Keratinocyte (primary cell): ENCODE results near the gene BANP. TPM values are rescaled to one million over a fixed set of nuclear protein-coding genes. Genes with fewer than 3 reads are reported as not detected.

Experiments used
- DNase-seq: peaks from one replicate; pipeline ENCODE4 v3.0.0-alpha.2; 2011; ENCODE audit warnings: low read depth, missing footprints, low spot score
- FAIRE-seq: peaks from 2 replicates; lab custom pipeline; 2011; peaks lifted over from hg19 to GRCh38; lab: Jason Lieb, UNC
- H2AFZ ChIP-seq: 2 replicates; pipeline ENCODE4 v1.6.0; 2012; ENCODE audit warnings: low read length, control low read depth, inconsistent platforms; ENCODE audit not compliant: control insufficient read depth
- H3K27ac ChIP-seq: 2 replicates; pipeline ENCODE4 v1.5.1; 2011; ENCODE audit warnings: low read length; ENCODE audit not compliant: control insufficient read depth, insufficient read depth
- H3K27me3 ChIP-seq: 3 replicates; pipeline ENCODE4 v1.6.0; 2011; ENCODE audit warnings: low read length; ENCODE audit not compliant: control insufficient read depth, insufficient read depth; ENCODE audit errors: extremely low read depth
- H3K36me3 ChIP-seq, 2 experiments: 2 replicates in 1 of 2; 3 replicates in 1 of 2; pipeline ENCODE4 v1.5.1; 2011; ENCODE audit warnings: low read length in 2 of 2, mild to moderate bottlenecking in 1 of 2; ENCODE audit not compliant: control insufficient read depth in 2 of 2, insufficient read depth in 2 of 2; ENCODE audit errors: extremely low read depth in 1 of 2
- H3K4me1 ChIP-seq: 3 replicates; pipeline ENCODE4 v1.5.1; 2011; ENCODE audit warnings: low read length; ENCODE audit not compliant: control insufficient read depth, insufficient read depth; ENCODE audit errors: extremely low read depth
- H3K4me2 ChIP-seq: 3 replicates; pipeline ENCODE4 v1.6.0; 2011; ENCODE audit warnings: low read depth, low read length; ENCODE audit not compliant: control insufficient read depth, insufficient read depth; ENCODE audit errors: extremely low read depth
- H3K4me3 ChIP-seq, 3 experiments: fragments of 200-600 bp in 1 of 3; sonication (generic) in 1 of 3; 2 replicates in 2 of 3; 3 replicates in 1 of 3; pipeline ENCODE4 v1.5.1; 2011 to 2016; ENCODE audit warnings: low read length in 3 of 3, mild to moderate bottlenecking in 3 of 3, control low read depth in 2 of 3, inconsistent platforms in 1 of 3, low read depth in 1 of 3, mixed read lengths in 1 of 3, mixed run types in 1 of 3, moderate library complexity in 1 of 3; ENCODE audit not compliant: control insufficient read depth in 2 of 3, insufficient read depth in 2 of 3; ENCODE audit errors: extremely low read depth in 1 of 3
- H3K79me2 ChIP-seq: 2 replicates; pipeline ENCODE4 v1.6.0; 2012; ENCODE audit warnings: low read length; ENCODE audit not compliant: control insufficient read depth, insufficient read depth
- H3K9ac ChIP-seq: 3 replicates; pipeline ENCODE4 v1.6.0; 2011; ENCODE audit warnings: low read length; ENCODE audit not compliant: control insufficient read depth, insufficient read depth; ENCODE audit errors: extremely low read depth
- H3K9me1 ChIP-seq: 3 replicates; pipeline ENCODE4 v1.6.0; 2011; ENCODE audit warnings: low read length; ENCODE audit not compliant: control insufficient read depth, insufficient read depth; ENCODE audit errors: extremely low read depth
- H3K9me3 ChIP-seq: 2 replicates; pipeline ENCODE4 v1.5.1; 2012; ENCODE audit warnings: low read depth, low read length; ENCODE audit not compliant: control insufficient read depth
- H4K20me1 ChIP-seq: 3 replicates; pipeline ENCODE4 v1.6.0; 2011; ENCODE audit warnings: low read length; ENCODE audit not compliant: control insufficient read depth, insufficient read depth; ENCODE audit errors: extremely low read depth
- CTCF ChIP-seq, 3 experiments: IDR thresholded peaks in 1 of 3; conservative IDR thresholded peaks in 1 of 3; optimal IDR thresholded peaks in 1 of 3; 2 replicates in 2 of 3; 3 replicates in 1 of 3; pipeline versions ENCODE3 to v1.5.1; 2011; ENCODE audit warnings: low read length in 3 of 3, mild to moderate bottlenecking in 3 of 3, moderate library complexity in 2 of 3, control low read depth in 1 of 3, inconsistent platforms in 1 of 3; ENCODE audit not compliant: insufficient read depth in 2 of 3; ENCODE audit errors: extremely low read depth in 1 of 3
- EZH2 ChIP-seq: IDR thresholded peaks from one replicate; pipeline ENCODE4 v1.6.1; 2012; ENCODE audit warnings: inconsistent platforms, mild to moderate bottlenecking, low read length, moderate library complexity
- dilution Hi-C: fragments of 300-500 bp; cut with MboI; formaldehyde crosslinking; loops from one replicate; pipeline ENCODE4 v1.7.0; 2020; ENCODE audit warnings: low sequenced_read_pairs; ENCODE audit not compliant: extremely low pct_ligation_motif_present
- polyA plus RNA-seq, 5 experiments: library from polyadenylated mRNA; depleted of rRNA in 3 of 5; stranded (reverse) in 3 of 5; stranded (forward) in 1 of 5; unstranded in 1 of 5; fragments of >200 nt; gene quantifications; 1 replicate in 1 of 5; 2 replicates in 3 of 5; 3 replicates in 1 of 5; pipeline versions ENCODE4 v1.2.1 to v1.2.3, GENCODE V29; 2011 to 2012; ENCODE audit warnings: missing spikeins in 2 of 5, low read depth in 1 of 5, low replicate concordance in 1 of 5

Gene BANP
- polyA plus RNA-seq, 1 donor (not counting 4 experiments of a cell fraction or from before 2014, with no cell fraction given) = 10.8 TPM

- no peak for DNase-seq
- Histone ChIP-seq H3K9ac (no peak overlapping the region), H3K4me2 (no peak overlapping the region), H3K79me2 (no peaks in the 10 kb centered on the region), H3K4me1 (no peaks in the 10 kb centered on the region), H3K27ac (no peak overlapping the region), H3K9me3 (no peaks in the 10 kb centered on the region), H2AFZ (no peak overlapping the region), H3K27me3 (no peaks in the 10 kb centered on the region), H3K36me3 (peaks cover 0 to 10% of the 10 kb centered on the region in 2 experiments), H3K9me1 (no peaks in the 10 kb centered on the region), H4K20me1 (no peaks in the 10 kb centered on the region), H3K4me3 (no peak overlapping the region)
- dilution Hi-C loops = no loop called here
- FAIRE-seq = no peak
- TF ChIP-seq CTCF (optimal IDR thresholded peaks at IDR 0.05 in 1 of 3, IDR thresholded peaks at IDR 0.05 in 1 of 3, conservative IDR thresholded peaks at IDR 0.05 in 1 of 3; ENCODE audit: extremely low read depth in 1 of 3, insufficient read depth in 2 of 3, low read length in 3 of 3) = no peak
- no peak for TF ChIP-seq EZH2
These were observed 104.1 kb downstream of the BANP start for GRCh38 chr16:88055356-88055755.

- TF ChIP-seq CTCF (optimal IDR thresholded peaks at IDR 0.05 in 1 of 3, IDR thresholded peaks at IDR 0.05 in 1 of 3, conservative IDR thresholded peaks at IDR 0.05 in 1 of 3; ENCODE audit: extremely low read depth in 1 of 3, insufficient read depth in 2 of 3, low read length in 3 of 3) (no peak), EZH2 (no peak)
- dilution Hi-C loops = no loop called here
- DNase-seq = no peak
- peaks cover 2% of the 10 kb centered on the region for H4K20me1 ChIP-seq
- H3K4me3 ChIP-seq = no peak overlapping the region
- H3K4me2 ChIP-seq = no peak overlapping the region
- FAIRE-seq = no peak
- H3K4me1 ChIP-seq = no peaks in the 10 kb centered on the region
- no peaks in the 10 kb centered on the region for H3K79me2 ChIP-seq
- peaks cover 0 to 12% of the 10 kb centered on the region in 2 experiments for H3K36me3 ChIP-seq
- no peak overlapping the region for H3K9ac ChIP-seq
- H3K9me1 ChIP-seq = no peaks in the 10 kb centered on the region
- H2AFZ ChIP-seq = no peak overlapping the region
- H3K9me3 ChIP-seq = no peaks in the 10 kb centered on the region
- no peaks in the 10 kb centered on the region for H3K27me3 ChIP-seq
- H3K27ac ChIP-seq = no peak overlapping the region
These were observed 105.0 kb downstream of the BANP start for GRCh38 chr16:88056212-88056611.
